T-helper 17 cell (primary cell): ENCODE measurements around the gene KRT5. TPM values are rescaled to one million over a fixed set of nuclear protein-coding genes. Genes with fewer than 3 reads are reported as not detected.

ENCODE experiments used
- ATAC-seq: fragments of 150-1000 bp; cut with Tn5 transposase; 2 replicates; pipeline ENCODE4 v1.10.0; 2021; ENCODE audit warnings: mild to moderate bottlenecking, moderate library complexity
- DNase-seq, 3 donors: peaks; one replicate each; pipeline versions ENCODE4 v3.0.0 to v3.0.0-alpha.2; 2020 to 2021
- H3K9me3 ChIP-seq: one replicate; pipeline ENCODE4 v1.7.0; 2013; ENCODE audit warnings: low read length, mild to moderate bottlenecking; ENCODE audit not compliant: control insufficient read depth, poor library complexity, severe bottlenecking
- H3K27ac Mint-ChIP-seq: one replicate; pipeline ENCODE4 v1.8.0; 2022; ENCODE audit warnings: mild to moderate bottlenecking, moderate library complexity, mixed read lengths
- H3K27me3 Mint-ChIP-seq: one replicate; pipeline ENCODE4 v1.8.0; 2022; ENCODE audit warnings: mixed read lengths
- H3K36me3 Mint-ChIP-seq: one replicate; pipeline ENCODE4 v1.8.0; 2022; ENCODE audit warnings: low read depth, mixed read lengths
- H3K4me1 Mint-ChIP-seq: one replicate; pipeline ENCODE4 v1.8.0; 2022; ENCODE audit warnings: mild to moderate bottlenecking, mixed read lengths
- H3K4me3 Mint-ChIP-seq: one replicate; pipeline ENCODE4 v1.8.0; 2022; ENCODE audit warnings: mild to moderate bottlenecking, moderate library complexity, mixed read lengths
- total RNA-seq, 4 donors: library from RNA in 2 of 4; stranded (reverse) in 2 of 4; gene quantifications; one replicate each; pipeline ENCODE4 v1.2.3 and lab custom pipeline; 2022 to 2026

Gene KRT5
- total RNA-seq, 2 donors from 2014 or later, result not detected

GRCh38 chr12:52522346-52523011, 2.3 kb upstream of the KRT5 start:
- no peak for DNase-seq
- Mint-ChIP-seq H3K27ac (no peak overlapping the region), H3K27me3 (peaks cover 36% of the 10 kb centered on the region), H3K4me3 (no peak overlapping the region), H3K4me1 (peaks cover 3% of the 10 kb centered on the region), H3K36me3 (no peaks in the 10 kb centered on the region)
- no peak for ATAC-seq
- H3K9me3 ChIP-seq, result no peaks in the 10 kb centered on the region

- H3K27ac Mint-ChIP-seq, result no peak overlapping the region
- peaks cover under 1% of the 10 kb centered on the region for H3K4me1 Mint-ChIP-seq
- H3K9me3 ChIP-seq, result no peaks in the 10 kb centered on the region
- no peak for ATAC-seq
- no peaks in the 10 kb centered on the region for H3K36me3 Mint-ChIP-seq
- no peak overlapping the region for H3K4me3 Mint-ChIP-seq
- peaks cover 36% of the 10 kb centered on the region for H3K27me3 Mint-ChIP-seq
- DNase-seq, result no peak
Observed at GRCh38 chr12:52521568-52522266, 1.5 kb upstream of the KRT5 start.

DNA sequence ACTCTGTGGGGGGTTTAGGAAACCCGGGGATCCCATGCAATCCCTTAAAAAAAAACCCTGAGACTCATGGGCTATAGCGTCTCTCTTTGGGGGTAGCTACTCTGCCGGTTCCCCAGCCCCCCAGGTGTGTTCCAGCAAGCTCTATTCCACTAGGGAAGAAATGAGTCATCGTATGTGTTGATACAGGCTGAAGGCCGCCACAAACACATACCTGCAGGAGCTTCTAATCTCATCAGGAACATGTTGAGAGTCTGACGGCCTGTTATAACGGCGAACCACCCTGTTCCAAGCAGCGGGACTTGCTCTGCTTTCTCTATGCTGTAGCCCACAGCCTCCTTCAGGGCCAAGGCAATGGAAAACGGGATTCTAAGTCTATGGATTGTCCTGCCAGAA, 977 bp upstream of the KRT5 start:
- DNase-seq (no peak), ATAC-seq (no peak)
- H3K4me1 Mint-ChIP-seq, result no peaks in the 10 kb centered on the region
- H3K27ac Mint-ChIP-seq, result no peak overlapping the region
- no peaks in the 10 kb centered on the region for H3K36me3 Mint-ChIP-seq
- H3K4me3 Mint-ChIP-seq, result no peak overlapping the region
- peaks cover 37% of the 10 kb centered on the region for H3K27me3 Mint-ChIP-seq
- H3K9me3 ChIP-seq, result no peaks in the 10 kb centered on the region

DNA sequence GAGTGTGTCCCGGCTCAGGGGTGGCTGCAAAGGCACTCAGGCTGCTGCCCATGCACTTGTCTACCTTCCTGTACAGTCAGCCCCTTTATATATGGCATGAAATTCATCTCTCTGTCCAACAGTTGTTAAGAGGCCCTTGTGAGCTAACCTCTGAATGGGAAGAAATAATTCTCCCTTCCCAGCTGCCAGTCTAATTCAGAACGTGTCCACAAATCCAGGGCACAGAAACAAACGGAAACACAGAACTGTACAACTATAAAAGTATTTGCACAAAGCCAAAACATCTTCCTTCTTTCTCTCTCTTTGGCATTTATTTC, 849 bp downstream of the KRT5 start:
- Mint-ChIP-seq H3K27me3 (peaks cover 39% of the 10 kb centered on the region), H3K36me3 (no peaks in the 10 kb centered on the region), H3K4me1 (no peaks in the 10 kb centered on the region), H3K4me3 (no peak overlapping the region), H3K27ac (no peak overlapping the region)
- DNase-seq (no peak), ATAC-seq (no peak)
- H3K9me3 ChIP-seq, result no peaks in the 10 kb centered on the region

DNA sequence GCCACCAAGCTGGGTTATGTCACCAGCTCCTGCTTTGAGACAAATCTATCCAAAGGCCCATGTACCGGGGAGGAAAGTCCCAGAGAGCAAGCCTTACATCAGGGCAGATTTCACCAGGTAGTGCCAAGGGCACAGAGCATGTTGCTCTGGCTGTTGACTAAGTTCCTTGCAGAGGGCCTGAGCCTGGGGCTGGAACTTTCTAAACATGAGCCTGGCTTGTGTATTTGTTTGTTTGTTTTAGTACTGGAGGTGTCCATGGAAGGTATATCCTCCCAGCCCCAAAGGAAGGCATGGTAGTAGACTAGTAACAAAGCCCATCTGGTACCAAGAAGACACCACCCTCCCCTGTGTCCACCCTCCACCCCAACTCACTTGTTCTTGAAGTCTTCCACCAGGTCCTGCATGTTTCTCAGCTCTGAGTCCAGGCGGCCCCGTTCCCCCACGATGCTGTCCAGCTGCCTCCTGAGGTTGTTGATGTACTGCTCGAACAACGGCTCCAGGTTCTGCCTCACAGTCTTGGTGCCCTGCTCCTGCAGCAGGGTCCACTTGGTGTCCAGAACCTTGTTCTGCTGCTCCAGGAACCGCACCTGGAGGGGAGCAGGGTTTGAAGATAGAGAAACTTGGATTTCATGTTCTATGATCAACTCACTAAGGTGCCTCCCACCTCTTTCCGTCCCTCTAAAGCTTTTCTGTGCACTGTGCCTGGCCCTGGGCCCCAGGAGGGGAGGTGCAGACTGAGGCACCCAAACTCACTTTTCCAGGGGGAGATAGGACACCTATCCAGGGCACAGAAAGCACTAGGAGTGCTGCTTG, 1.4 kb downstream of the KRT5 start:
- DNase-seq (no peak), ATAC-seq (no peak)
- Mint-ChIP-seq H3K4me3 (no peak overlapping the region), H3K27me3 (peaks cover 44% of the 10 kb centered on the region), H3K36me3 (no peaks in the 10 kb centered on the region), H3K4me1 (no peaks in the 10 kb centered on the region), H3K27ac (no peak overlapping the region)
- no peaks in the 10 kb centered on the region for H3K9me3 ChIP-seq

- Mint-ChIP-seq H3K4me3 (no peak overlapping the region), H3K36me3 (no peaks in the 10 kb centered on the region), H3K4me1 (no peaks in the 10 kb centered on the region), H3K27me3 (peaks cover 48% of the 10 kb centered on the region), H3K27ac (no peak overlapping the region)
- no peaks in the 10 kb centered on the region for H3K9me3 ChIP-seq
- DNase-seq (no peak), ATAC-seq (no peak)
Observed at GRCh38 chr12:52517888-52518287, 2.3 kb downstream of the KRT5 start.

DNA sequence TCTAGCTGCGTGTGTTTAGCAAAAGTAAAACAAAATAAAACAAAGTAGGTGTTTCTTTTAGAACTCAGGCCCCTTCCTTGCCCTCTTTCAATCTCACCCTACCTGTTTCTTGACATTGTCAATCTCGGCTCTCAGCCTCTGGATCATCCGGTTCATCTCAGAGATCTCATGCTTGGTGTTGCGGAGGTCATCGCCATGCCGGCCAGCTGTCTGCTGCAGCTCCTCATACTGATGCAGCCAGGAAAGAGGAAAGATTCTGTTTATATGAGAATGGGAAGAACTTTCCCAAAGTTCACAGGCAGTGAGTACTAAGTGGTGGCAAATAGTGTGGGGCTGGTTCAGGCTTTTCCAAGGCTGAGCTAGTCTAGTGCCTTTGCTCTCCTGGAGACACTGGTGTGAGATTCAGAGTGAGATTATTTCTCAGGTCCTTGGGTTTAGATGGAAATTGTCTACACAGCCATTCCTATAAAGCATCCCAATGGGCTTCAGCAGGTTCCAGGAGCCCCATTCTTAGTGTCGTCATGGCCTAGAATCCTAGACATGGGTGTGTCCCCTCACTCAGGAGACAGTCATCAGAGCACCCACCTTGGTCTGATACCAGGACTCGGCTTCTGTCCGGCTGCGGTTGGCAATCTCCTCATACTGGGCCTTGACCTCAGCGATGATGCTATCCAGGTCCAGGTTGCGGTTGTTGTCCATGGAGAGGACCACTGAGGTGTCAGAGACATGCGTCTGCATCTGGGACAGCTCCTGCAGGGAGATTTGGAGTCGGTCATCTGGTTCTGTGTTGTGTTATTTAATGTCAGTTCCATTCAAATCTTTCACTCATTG, 3.0 kb downstream of the KRT5 start:
- Mint-ChIP-seq H3K27ac (no peak overlapping the region), H3K4me1 (no peaks in the 10 kb centered on the region), H3K36me3 (no peaks in the 10 kb centered on the region), H3K27me3 (peaks cover 49% of the 10 kb centered on the region), H3K4me3 (no peak overlapping the region)
- H3K9me3 ChIP-seq, result no peaks in the 10 kb centered on the region
- ATAC-seq (no peak), DNase-seq (no peak)

DNA sequence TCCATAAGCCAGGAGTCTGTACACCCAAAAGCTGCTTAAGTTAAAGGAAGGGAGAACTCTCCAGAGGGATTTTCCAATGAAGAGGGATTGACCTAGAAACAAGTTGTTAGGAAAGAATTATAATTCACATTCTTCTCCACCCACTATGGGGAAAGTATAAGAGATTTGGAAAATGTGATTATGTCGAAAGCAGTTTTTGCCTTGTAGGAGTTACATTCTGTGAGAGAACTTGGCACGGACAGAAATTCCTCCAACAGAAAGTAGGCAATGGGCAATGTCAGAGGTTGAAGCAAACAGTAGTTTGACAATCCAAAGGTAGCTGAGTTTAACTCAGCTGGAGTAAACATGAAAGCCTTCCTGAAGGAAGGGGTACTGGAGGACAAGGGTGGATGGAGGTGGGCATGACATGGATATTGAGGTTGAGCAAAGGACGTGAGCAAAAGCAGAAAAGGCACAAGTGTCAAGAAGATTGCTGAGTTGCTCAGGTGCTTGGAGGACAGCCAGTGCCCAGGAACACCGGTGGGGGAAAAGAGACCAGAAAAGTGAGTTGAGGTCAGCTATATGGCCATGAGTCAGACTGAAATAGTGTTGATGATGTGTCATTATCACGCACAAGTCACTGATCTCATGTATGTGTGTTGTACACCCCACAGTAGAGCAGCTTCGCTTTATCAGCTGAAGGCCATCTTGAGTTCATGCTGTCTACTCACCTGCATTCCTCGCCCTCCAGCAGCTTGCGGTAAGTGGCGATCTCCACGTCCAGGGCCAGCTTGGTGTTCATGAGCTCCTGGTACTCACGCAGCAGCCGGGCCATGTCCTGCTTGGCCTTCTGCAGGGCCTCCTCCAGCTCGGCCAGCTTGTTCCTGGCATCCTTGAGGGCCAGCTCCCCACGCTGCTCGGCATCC, 4.0 kb downstream of the KRT5 start:
- Mint-ChIP-seq H3K27ac (no peak overlapping the region), H3K4me1 (no peaks in the 10 kb centered on the region), H3K4me3 (no peak overlapping the region), H3K27me3 (peaks cover 39% of the 10 kb centered on the region), H3K36me3 (no peaks in the 10 kb centered on the region)
- ATAC-seq, result no peak
- DNase-seq, result no peak
- no peaks in the 10 kb centered on the region for H3K9me3 ChIP-seq

- DNase-seq (no peak), ATAC-seq (no peak)
- H3K36me3 Mint-ChIP-seq, result no peaks in the 10 kb centered on the region
- no peak overlapping the region for H3K27ac Mint-ChIP-seq
- no peak overlapping the region for H3K4me3 Mint-ChIP-seq
- no peaks in the 10 kb centered on the region for H3K9me3 ChIP-seq
- H3K27me3 Mint-ChIP-seq, result peaks cover 39% of the 10 kb centered on the region
- H3K4me1 Mint-ChIP-seq, result no peaks in the 10 kb centered on the region
Observed at GRCh38 chr12:52515319-52515646, 4.9 kb downstream of the KRT5 start.

GRCh38 chr12:52514471-52515318, 5.5 kb downstream of the KRT5 start:
- Mint-ChIP-seq H3K4me1 (no peaks in the 10 kb centered on the region), H3K4me3 (no peak overlapping the region), H3K27ac (no peak overlapping the region), H3K36me3 (no peaks in the 10 kb centered on the region), H3K27me3 (peaks cover 45% of the 10 kb centered on the region)
- DNase-seq, result no peak
- no peaks in the 10 kb centered on the region for H3K9me3 ChIP-seq
- ATAC-seq, result no peak

- ATAC-seq (no peak), DNase-seq (no peak)
- Mint-ChIP-seq H3K4me3 (no peak overlapping the region), H3K27ac (no peak overlapping the region), H3K4me1 (no peaks in the 10 kb centered on the region), H3K27me3 (peaks cover 43% of the 10 kb centered on the region), H3K36me3 (no peaks in the 10 kb centered on the region)
- H3K9me3 ChIP-seq, result no peaks in the 10 kb centered on the region
Observed at GRCh38 chr12:52513736-52514135, 6.5 kb downstream of the KRT5 start.

GRCh38 chr12:52508211-52508610, 12.0 kb downstream of the KRT5 start:
- no peaks in the 10 kb centered on the region for H3K9me3 ChIP-seq
- Mint-ChIP-seq H3K27ac (no peak overlapping the region), H3K4me3 (no peak overlapping the region), H3K27me3 (peaks cover 58% of the 10 kb centered on the region), H3K36me3 (no peaks in the 10 kb centered on the region), H3K4me1 (peaks cover 2% of the 10 kb centered on the region)
- no peak for DNase-seq
- ATAC-seq, result no peak
